DMS79 (cell line): ENCODE data around the gene DALRD3.
A peak's percentile ranks its signal among the peaks of the same experiment; 100 is the strongest.

ENCODE experiments used
- DNase-seq: peaks from one replicate; lab custom pipeline; 2025; lab: John Stamatoyannopoulos, UW

The DALRD3 gene

GRCh38 chr3:48980295-48980694 lies 38.1 kb downstream of the DALRD3 start:
- no peak for DNase-seq

GRCh38 chr3:48979451-48979850 lies 38.9 kb downstream of the DALRD3 start:
- DNase-seq: no peak

- DNase-seq: peak; percentile 15
These were observed 44.1 kb downstream of the DALRD3 start for GRCh38 chr3:48974076-48974864.

GRCh38 chr3:48970586-48970985 lies 47.8 kb downstream of the DALRD3 start:
- no peak for DNase-seq

GRCh38 chr3:48966876-48967361 lies 51.5 kb downstream of the DALRD3 start:
- no peak for DNase-seq

GRCh38 chr3:48966367-48966766 lies 52.0 kb downstream of the DALRD3 start:
- no peak for DNase-seq
